ENCODE data around the gene LIPJ. TPM values are rescaled to one million over a fixed set of nuclear protein-coding genes. Genes with fewer than 3 reads are reported as not detected.

LIPJ gene
- total RNA-seq, 2 donors from 2014 or later, result not detected

DNA sequence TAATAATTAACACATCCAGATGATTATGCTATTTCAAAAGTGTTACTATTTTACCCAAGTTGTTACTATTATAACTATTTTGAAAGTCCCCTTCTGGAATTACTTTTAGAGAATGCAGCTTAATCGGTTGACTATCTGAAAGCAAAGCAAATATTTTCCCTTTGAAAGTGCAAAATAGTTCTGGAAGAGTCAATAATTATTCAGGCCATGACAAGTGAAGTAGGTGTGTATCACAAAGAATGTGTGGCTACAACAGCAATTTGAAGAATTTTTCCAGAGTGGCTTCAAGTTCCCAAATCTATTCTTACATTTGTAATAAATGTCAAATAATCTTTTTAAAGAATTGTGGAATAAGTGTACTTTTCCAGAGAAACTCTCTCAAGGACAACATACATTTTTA lies 46.2 kb upstream of the LIPJ start:
- H3K9ac ChIP-seq (ENCODE audit: extremely low read depth, low read length, poor library complexity, severe bottlenecking), result no peak overlapping the region
- H3K9me3 ChIP-seq (ENCODE audit: control insufficient read depth, low read length), result no peaks in the 10 kb centered on the region
- Mint-ChIP-seq H3K4me3 (no peak overlapping the region), H3K4me1 (peaks cover 45% of the 10 kb centered on the region), H3K27me3 (ENCODE audit: insufficient read depth) (no peaks in the 10 kb centered on the region), H3K36me3 (ENCODE audit: low read depth) (no peaks in the 10 kb centered on the region), H3K9me3 (no peaks in the 10 kb centered on the region), H3K27ac (no peak overlapping the region)
- TF ChIP-seq, protein P1, sequence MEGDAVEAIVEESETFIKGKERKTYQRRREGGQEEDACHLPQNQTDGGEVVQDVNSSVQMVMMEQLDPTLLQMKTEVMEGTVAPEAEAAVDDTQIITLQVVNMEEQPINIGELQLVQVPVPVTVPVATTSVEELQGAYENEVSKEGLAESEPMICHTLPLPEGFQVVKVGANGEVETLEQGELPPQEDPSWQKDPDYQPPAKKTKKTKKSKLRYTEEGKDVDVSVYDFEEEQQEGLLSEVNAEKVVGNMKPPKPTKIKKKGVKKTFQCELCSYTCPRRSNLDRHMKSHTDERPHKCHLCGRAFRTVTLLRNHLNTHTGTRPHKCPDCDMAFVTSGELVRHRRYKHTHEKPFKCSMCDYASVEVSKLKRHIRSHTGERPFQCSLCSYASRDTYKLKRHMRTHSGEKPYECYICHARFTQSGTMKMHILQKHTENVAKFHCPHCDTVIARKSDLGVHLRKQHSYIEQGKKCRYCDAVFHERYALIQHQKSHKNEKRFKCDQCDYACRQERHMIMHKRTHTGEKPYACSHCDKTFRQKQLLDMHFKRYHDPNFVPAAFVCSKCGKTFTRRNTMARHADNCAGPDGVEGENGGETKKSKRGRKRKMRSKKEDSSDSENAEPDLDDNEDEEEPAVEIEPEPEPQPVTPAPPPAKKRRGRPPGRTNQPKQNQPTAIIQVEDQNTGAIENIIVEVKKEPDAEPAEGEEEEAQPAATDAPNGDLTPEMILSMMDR (conservative IDR thresholded peaks at IDR 0.05), result no peak
- H3K27ac ChIP-seq (ENCODE audit: low read depth, low read length), result no peak overlapping the region
- no peaks in the 10 kb centered on the region for H3K36me3 ChIP-seq (ENCODE audit: control insufficient read depth, insufficient read depth, low read length)
- H3K4me1 ChIP-seq (ENCODE audit: control insufficient read depth, insufficient read depth, low read length), result peaks cover 5% of the 10 kb centered on the region
- WGBS, 2 experiments (ENCODE audit: insufficient coverage in 1 of 2, insufficient read length in 1 of 2), result 84 to 86% methylated on average over 1 of the region's 1 CpG
- H3K27me3 ChIP-seq (ENCODE audit: control insufficient read depth, insufficient read depth, low read length, poor library complexity, severe bottlenecking), result no peaks in the 10 kb centered on the region
- DNase-seq, result no peak
- no peak overlapping the region for H3K4me3 ChIP-seq (ENCODE audit: low read length)

DNA sequence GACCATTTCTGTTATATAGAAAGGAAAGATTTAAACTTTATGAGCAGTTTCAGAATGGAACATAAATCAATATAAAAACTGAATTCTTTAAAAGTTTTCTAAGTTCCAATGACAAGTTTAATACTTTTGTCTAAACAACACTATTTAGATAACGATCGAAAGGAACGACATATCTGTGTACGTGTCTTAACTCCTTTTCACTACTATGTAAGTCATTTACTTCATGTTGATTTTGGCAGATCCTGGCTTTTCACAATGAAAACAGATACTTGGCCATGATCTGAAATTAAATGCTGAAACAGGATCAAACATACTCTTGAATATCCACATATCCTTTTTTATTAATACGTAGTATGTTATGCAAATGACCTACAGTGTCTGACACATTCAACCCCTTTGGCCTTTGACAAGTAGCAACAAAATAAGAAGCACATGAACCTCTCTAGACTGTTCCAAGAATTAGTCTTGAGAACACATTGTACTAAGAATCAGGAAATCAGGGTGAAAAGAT lies 45.4 kb upstream of the LIPJ start:
- H3K36me3 Mint-ChIP-seq (ENCODE audit: low read depth), result no peaks in the 10 kb centered on the region
- Histone ChIP-seq H3K4me3 (ENCODE audit: low read length) (no peak overlapping the region), H3K4me1 (ENCODE audit: control insufficient read depth, insufficient read depth, low read length) (peaks cover 5% of the 10 kb centered on the region), H3K9me3 (ENCODE audit: control insufficient read depth, low read length) (no peaks in the 10 kb centered on the region), H3K27ac (ENCODE audit: low read depth, low read length) (no peak overlapping the region), H3K36me3 (ENCODE audit: control insufficient read depth, insufficient read depth, low read length) (no peaks in the 10 kb centered on the region), H3K9ac (ENCODE audit: extremely low read depth, low read length, poor library complexity, severe bottlenecking) (no peak overlapping the region), H3K27me3 (ENCODE audit: control insufficient read depth, insufficient read depth, low read length, poor library complexity, severe bottlenecking) (no peaks in the 10 kb centered on the region)
- no peak for DNase-seq
- peaks cover 41% of the 10 kb centered on the region for H3K4me1 Mint-ChIP-seq
- H3K4me3 Mint-ChIP-seq, result no peak overlapping the region
- TF ChIP-seq, protein P1 (conservative IDR thresholded peaks at IDR 0.05), result no peak
- no peak overlapping the region for H3K27ac Mint-ChIP-seq
- no peaks in the 10 kb centered on the region for H3K9me3 Mint-ChIP-seq
- H3K27me3 Mint-ChIP-seq (ENCODE audit: insufficient read depth), result no peaks in the 10 kb centered on the region
- 96 to 97% methylated on average over 4 to 5 of the region's 5 CpGs for WGBS, 2 experiments (ENCODE audit: insufficient coverage in 1 of 2, insufficient read length in 1 of 2)

DNA sequence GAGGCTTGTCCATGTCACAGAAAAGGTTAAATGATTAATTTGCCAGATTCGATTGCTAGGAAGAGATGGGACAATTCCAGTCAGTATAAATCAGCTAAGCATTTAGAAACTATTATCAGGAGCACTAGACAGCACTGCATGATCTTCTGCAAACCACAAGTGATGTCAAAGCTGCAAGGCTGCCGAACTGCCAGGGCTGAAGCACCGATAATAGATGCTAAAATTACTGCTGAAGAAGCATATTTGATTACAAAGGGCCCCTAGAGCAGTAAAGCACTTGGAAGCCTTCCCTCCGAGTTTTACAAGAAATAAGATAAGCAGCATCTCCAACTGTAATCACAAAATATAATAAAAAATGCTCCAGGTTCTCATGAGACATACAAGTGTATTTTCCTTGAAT lies 44.0 kb upstream of the LIPJ start:
- no peak overlapping the region for H3K27ac Mint-ChIP-seq
- Histone ChIP-seq H3K4me1 (ENCODE audit: control insufficient read depth, insufficient read depth, low read length) (peaks cover 5% of the 10 kb centered on the region), H3K27me3 (ENCODE audit: control insufficient read depth, insufficient read depth, low read length, poor library complexity, severe bottlenecking) (no peaks in the 10 kb centered on the region), H3K4me3 (ENCODE audit: low read length) (no peak overlapping the region), H3K27ac (ENCODE audit: low read depth, low read length) (no peak overlapping the region), H3K9ac (ENCODE audit: extremely low read depth, low read length, poor library complexity, severe bottlenecking) (no peak overlapping the region), H3K36me3 (ENCODE audit: control insufficient read depth, insufficient read depth, low read length) (no peaks in the 10 kb centered on the region), H3K9me3 (ENCODE audit: control insufficient read depth, low read length) (no peaks in the 10 kb centered on the region)
- no peak overlapping the region for H3K4me3 Mint-ChIP-seq
- 89 to 92% methylated on average over 2 to 4 of the region's 4 CpGs for WGBS, 2 experiments (ENCODE audit: insufficient coverage in 1 of 2, insufficient read length in 1 of 2)
- H3K36me3 Mint-ChIP-seq (ENCODE audit: low read depth), result no peaks in the 10 kb centered on the region
- DNase-seq, result no peak
- TF ChIP-seq, protein P1 (conservative IDR thresholded peaks at IDR 0.05), result no peak
- H3K4me1 Mint-ChIP-seq, result peaks cover 37% of the 10 kb centered on the region
- H3K27me3 Mint-ChIP-seq (ENCODE audit: insufficient read depth), result no peaks in the 10 kb centered on the region
- no peaks in the 10 kb centered on the region for H3K9me3 Mint-ChIP-seq

All from endodermal cell (in vitro differentiated cells).